ENCODE measurements around the gene NDUFA8.

The NDUFA8 gene

DNA sequence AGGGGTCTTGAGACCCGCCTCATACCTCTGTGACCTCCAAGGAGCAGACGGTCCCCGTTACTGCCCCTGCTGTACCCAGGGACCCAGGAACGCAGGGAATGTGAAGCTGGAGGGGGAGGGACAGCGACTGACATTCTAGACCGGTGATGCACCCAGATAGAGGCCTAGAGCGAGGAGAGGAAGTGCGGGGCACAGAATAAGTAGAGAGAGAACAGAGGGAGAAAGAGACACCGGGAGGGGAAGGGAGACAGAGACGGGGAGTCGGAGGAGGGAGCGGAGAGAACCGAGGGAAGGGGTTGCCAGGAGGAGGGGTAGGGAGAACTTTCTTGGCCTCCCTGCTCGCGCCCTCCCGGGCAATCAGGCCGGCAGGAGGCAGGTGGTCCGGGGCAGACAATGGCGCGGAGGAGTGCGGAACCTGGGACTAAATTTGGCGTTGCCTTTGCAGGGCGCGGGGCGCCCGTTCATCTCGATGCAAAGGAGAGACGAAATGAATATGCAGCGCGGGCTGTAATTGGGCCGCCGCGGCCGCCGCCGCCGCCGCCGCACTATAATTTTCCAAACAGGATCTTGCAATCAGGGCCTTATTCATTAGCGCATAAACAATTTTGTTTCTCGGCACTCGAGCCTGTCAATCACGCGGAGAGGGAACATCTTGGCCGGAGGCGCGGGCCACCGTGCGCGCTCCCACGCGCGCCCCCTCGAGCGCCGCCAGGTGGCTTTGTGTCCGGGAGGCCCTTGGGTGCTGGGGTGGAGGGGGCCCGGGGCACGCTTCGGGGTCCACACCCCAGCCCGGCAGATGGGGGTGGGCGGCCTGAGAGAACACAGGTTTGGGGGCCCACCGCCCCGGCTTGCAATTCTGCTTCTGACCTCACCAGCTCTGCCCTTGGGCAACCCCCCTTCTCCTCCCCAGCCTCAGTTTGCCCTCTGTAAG is 33.0 kb downstream of the NDUFA8 start:
- peak overlapping the region; percentile 62 for H3K4me3 Mint-ChIP-seq

DNA sequence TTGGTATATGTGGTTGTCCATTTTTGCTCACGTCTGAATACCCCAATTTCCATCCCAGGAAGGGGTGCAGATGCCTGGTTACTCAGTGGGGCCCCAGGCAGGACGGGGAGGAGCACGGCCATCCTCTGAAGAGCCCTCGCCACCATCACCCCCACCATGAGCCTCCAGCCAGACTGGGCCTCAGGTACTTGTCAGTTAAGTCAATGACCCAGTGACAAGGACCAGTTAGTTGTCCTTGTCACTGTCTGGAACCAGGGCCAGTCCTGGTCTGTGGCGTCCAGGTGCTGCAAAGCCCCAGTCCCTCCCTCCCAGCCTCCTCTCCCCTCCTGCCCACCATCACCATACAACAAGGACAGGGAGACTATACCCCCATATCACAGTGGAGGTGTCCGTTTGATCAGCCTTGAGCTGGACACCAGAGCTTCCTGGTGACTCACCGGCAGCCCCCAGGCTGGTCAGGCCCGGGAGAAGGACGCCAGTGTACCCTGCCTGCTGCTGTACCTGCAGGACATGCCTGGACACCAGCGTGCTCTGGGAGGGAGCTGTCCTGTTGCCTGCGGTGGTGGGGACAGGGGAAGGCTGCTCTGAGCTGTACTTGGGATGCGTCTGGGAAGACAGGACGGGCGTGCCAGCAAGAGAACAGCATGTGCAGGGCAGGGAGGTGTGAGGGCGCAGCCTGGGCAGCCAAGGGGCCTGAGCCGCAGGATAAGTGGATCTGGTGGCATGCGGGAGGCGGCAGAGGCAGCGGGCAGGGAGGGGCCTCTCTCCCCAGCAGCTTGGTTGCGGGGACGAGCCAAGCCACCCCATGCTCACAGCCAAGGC is 33.9 kb downstream of the NDUFA8 start:
- Mint-ChIP-seq H3K9me3 (no peaks in the 10 kb centered on the region), H3K27me3 (peaks cover 32% of the 10 kb centered on the region), H3K27ac (peak overlapping the region; percentile 32), H3K4me3 (peak overlapping the region; percentile 62), H3K4me1 (peaks cover 10% of the 10 kb centered on the region), H3K36me3 (peaks cover 2% of the 10 kb centered on the region)
- ATAC-seq (ENCODE audit: low read depth) (peak; percentile 6), DNase-seq (ENCODE audit: low spot score in 2 of 2) (no peak)

More for the DNA sequence above, 33.0 kb downstream of the NDUFA8 start:
- Mint-ChIP-seq H3K4me1 (peaks cover 10% of the 10 kb centered on the region), H3K27ac (peak overlapping the region; percentile 32), H3K27me3 (peaks cover 37% of the 10 kb centered on the region), H3K9me3 (no peaks in the 10 kb centered on the region), H3K36me3 (peaks cover 2% of the 10 kb centered on the region)
- ATAC-seq (ENCODE audit: low read depth) (no peak), DNase-seq (ENCODE audit: low spot score in 2 of 2) (no peak)

DNA sequence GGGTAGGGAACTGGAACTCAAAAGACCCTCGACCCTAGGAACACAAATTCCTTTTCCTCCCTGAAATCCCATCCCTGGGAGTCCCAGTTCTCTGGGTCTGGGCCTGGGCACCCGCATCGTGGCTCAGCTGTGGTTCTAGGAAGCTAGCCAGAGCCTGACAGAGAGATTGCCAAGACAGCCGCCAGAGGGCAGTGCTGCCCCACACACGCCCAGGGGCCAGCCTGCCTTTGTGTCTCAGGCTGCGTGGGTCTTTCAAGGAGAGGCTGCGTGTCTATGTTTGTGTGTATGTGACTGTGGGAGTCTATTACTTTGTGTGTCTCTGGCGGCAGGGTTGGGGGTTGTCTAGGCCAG is 34.4 kb downstream of the NDUFA8 start:
- Mint-ChIP-seq H3K27me3 (peaks cover 30% of the 10 kb centered on the region), H3K36me3 (peaks cover 2% of the 10 kb centered on the region), H3K27ac (no peak overlapping the region), H3K4me1 (peaks cover 10% of the 10 kb centered on the region), H3K9me3 (no peaks in the 10 kb centered on the region), H3K4me3 (peak overlapping the region; percentile 25)
- ATAC-seq (ENCODE audit: low read depth) (peak; percentile 89), DNase-seq (ENCODE audit: low spot score in 2 of 2) (peak; percentile 82 to 83)

DNA sequence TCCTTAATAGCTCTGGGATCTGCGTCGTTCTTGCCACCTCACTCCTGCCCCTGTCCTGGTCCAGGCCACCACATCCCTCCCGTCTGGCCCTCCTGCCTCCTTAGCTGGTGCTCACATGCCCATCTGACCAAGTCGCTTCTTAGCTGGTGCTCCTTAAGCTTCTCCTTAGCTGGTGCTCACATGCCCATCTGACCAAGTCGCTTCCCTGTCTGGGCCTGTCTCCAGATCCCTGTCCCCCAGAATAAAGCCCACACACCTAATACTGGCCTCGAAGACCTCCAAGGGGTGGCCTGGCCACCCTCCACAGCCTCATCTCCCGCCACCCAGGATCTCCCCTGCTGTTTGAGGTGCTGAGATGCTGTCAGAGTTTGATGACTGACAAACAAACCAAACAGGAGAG is 35.1 kb downstream of the NDUFA8 start:
- DNase-seq (ENCODE audit: low spot score in 2 of 2), result no peak
- no peak overlapping the region for H3K27ac Mint-ChIP-seq

DNA sequence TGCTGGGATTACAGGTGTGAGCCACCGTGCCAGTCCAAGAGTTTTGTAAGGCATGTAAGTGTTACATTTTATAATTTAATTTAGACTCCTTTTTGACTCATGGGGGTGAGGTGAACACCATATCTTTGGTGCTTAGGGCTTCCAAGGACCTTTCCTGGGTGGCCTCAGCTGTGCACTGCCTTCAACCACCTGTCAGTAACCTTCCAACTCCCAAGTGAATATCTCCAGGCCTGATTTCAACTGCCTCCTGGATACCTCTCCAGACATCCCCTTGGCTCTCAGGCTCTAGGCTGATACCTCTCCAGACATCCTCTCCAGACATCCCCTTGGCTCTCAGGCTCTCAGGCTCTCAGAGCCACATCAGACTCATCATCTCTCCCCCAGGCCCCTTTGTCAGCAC is 35.5 kb downstream of the NDUFA8 start:
- DNase-seq (ENCODE audit: low spot score in 2 of 2), result no peak
- Mint-ChIP-seq H3K36me3 (peaks cover 2% of the 10 kb centered on the region), H3K27me3 (peaks cover 27% of the 10 kb centered on the region), H3K4me1 (peaks cover 10% of the 10 kb centered on the region), H3K4me3 (no peak overlapping the region), H3K9me3 (no peaks in the 10 kb centered on the region), H3K27ac (no peak overlapping the region)
- ATAC-seq (ENCODE audit: low read depth), result no peak

More for the DNA sequence above, 35.1 kb downstream of the NDUFA8 start:
- peaks cover 10% of the 10 kb centered on the region for H3K4me1 Mint-ChIP-seq
- H3K4me3 Mint-ChIP-seq, result no peak overlapping the region
- ATAC-seq (ENCODE audit: low read depth), result no peak
- no peaks in the 10 kb centered on the region for H3K9me3 Mint-ChIP-seq
- H3K27me3 Mint-ChIP-seq, result peaks cover 27% of the 10 kb centered on the region
- peaks cover 2% of the 10 kb centered on the region for H3K36me3 Mint-ChIP-seq

DNA sequence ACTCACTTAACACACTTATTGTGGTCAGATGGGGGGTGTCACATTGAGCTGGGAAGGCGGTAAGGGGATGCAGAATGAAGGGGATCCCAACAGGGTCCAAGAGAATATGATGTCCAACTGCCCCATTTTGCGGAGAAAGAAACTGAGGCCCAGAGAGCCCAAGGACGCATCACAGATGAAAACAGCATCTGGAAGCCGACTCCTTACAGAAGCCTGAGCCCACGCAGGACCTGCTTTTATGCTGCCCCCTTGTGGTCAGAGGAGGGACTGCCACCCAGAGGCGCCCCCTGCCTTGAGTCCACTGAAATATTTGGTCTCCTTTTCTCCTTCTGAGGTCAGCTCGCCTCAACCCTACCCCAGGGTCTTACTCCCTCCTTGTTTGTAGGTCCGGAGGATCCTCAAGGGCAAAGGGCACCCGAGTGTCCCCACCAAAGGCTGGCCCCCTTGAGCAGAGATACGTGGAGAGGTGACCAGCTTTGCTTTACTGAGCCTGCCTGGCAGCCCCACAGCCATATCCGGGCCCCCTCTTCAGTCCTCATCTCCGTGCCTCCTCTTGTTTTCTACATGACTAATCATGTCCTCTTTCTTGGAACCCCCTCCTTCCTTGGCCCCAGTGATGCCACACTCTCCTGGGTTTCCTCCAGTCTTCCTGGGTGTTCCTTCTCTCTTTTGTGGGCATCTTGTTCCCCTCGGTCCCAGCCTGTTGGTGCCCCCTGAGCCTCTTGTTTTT is 36.5 kb downstream of the NDUFA8 start:
- ATAC-seq (ENCODE audit: low read depth) (peak; percentile 47), DNase-seq (ENCODE audit: low spot score in 2 of 2) (peak; percentile 66 to 77)
- peaks cover 2% of the 10 kb centered on the region for H3K36me3 Mint-ChIP-seq
- no peak overlapping the region for H3K27ac Mint-ChIP-seq
- peaks cover 27% of the 10 kb centered on the region for H3K27me3 Mint-ChIP-seq
- peaks cover 10% of the 10 kb centered on the region for H3K4me1 Mint-ChIP-seq
- no peaks in the 10 kb centered on the region for H3K9me3 Mint-ChIP-seq
- H3K4me3 Mint-ChIP-seq, result no peak overlapping the region

DNA sequence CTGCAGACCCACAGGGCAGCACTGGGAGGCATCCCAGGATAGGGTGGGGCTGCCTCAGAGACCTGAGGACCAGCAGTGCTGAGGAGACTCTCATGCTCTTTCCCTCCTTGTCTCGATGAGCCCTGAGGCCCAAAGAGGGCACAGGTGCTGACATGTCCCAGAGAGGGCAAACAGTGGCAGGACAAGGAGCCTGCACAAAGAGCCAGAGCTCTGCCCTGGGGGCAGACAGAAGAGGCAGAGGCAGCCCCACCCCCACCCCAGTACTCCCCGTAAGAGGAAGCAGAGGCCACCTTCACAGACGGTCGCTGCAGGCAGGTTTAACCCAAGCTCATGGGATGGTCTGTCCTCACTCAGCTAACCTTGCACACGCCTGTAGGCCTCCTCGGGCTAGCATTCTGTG is 37.1 kb downstream of the NDUFA8 start:
- H3K27ac Mint-ChIP-seq, result no peak overlapping the region
- H3K4me3 Mint-ChIP-seq, result no peak overlapping the region
- no peak for DNase-seq (ENCODE audit: low spot score in 2 of 2)
- peaks cover 2% of the 10 kb centered on the region for H3K36me3 Mint-ChIP-seq
- H3K9me3 Mint-ChIP-seq, result no peaks in the 10 kb centered on the region
- no peak for ATAC-seq (ENCODE audit: low read depth)
- H3K4me1 Mint-ChIP-seq, result peaks cover 10% of the 10 kb centered on the region
- peaks cover 26% of the 10 kb centered on the region for H3K27me3 Mint-ChIP-seq

DNA sequence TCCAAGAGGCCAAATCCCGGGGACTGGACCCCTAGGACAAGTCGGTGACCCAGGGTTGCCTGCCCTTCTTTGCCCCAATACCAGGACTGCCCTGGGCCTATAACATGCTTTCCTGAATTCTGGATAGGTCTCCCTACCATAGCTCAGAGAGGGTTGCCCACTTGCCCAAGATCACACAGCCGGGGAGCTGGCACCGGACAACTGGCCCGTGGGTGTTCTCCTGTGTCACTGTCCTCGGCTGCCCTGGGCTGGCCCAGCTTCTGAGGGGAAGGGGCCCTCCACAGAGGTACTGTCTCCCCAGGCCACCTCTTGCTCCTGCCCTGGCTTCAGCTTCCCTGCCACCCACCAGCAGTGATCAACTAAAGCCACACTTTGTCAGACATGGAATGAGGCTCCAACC is 37.6 kb downstream of the NDUFA8 start:
- Mint-ChIP-seq H3K27me3 (peaks cover 24% of the 10 kb centered on the region), H3K4me3 (no peak overlapping the region), H3K4me1 (peaks cover 10% of the 10 kb centered on the region), H3K36me3 (peaks cover 2% of the 10 kb centered on the region), H3K9me3 (no peaks in the 10 kb centered on the region), H3K27ac (no peak overlapping the region)
- ATAC-seq (ENCODE audit: low read depth) (no peak), DNase-seq (ENCODE audit: low spot score in 2 of 2) (no peak)

DNA sequence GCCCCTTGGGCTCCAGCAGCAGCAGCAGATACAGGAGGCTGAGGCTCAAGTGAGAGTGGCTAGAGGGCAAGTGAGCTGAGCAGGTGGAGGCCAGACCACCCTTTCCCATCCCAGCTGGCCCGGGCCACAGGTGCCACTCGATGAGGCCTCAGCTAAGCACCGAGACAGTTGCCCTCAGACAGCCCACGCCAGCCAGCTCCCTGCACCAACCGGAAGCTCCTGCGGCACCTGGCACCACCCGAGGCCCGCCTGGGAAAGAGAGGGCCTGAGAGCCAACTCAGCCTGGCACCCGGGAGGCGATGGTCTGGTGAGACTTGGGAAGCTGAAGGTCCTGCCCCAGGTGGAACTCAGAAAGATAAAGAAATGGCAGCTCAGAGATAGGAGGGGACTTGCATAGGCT is 38.2 kb downstream of the NDUFA8 start:
- H3K4me3 Mint-ChIP-seq, result no peak overlapping the region
- peaks cover 23% of the 10 kb centered on the region for H3K27me3 Mint-ChIP-seq
- peaks cover 2% of the 10 kb centered on the region for H3K36me3 Mint-ChIP-seq
- DNase-seq (ENCODE audit: low spot score in 2 of 2), result no peak
- peaks cover 9% of the 10 kb centered on the region for H3K4me1 Mint-ChIP-seq
- no peaks in the 10 kb centered on the region for H3K9me3 Mint-ChIP-seq
- no peak overlapping the region for H3K27ac Mint-ChIP-seq
- ATAC-seq (ENCODE audit: low read depth), result no peak

DNA sequence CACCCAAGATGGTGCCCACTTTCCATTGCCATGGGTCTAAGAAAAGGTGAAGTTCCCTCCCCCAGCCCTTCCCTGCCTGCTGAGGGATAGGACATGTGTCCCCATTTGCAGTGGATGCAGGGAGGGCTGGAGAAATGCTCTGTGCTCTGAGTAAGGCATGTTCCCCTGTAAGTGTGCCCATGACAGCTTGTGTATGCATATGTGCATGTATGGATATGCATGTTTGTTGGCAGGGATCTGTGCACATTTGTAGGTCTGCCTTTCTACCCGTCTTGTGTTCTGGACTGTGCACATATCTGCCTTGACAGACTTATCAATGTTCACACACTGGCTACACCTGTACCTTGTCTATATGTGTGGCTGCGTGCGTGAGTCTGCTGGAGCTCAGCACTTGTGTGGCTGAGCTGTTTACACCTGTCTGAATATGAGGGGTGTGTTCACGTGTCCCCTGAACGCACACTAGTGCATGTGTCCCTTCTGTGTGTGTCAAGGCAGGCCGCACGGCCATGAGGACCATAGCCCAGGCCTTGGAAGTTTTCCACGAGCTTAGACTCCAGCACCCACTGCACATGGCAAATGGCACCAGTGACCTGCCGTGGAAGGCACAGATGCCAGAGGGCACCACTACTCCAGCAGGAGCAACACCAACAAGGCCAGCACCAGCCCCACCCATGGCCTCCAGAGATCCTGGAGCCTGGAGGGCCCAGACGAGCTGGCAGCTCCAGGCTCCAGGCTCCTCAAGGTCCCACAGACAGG is 39.1 kb downstream of the NDUFA8 start:
- Mint-ChIP-seq H3K27ac (no peak overlapping the region), H3K4me1 (peaks cover 6% of the 10 kb centered on the region), H3K9me3 (no peaks in the 10 kb centered on the region), H3K36me3 (no peaks in the 10 kb centered on the region), H3K27me3 (peaks cover 15% of the 10 kb centered on the region), H3K4me3 (no peak overlapping the region)
- DNase-seq (ENCODE audit: low spot score in 2 of 2) (no peak), ATAC-seq (ENCODE audit: low read depth) (no peak)

DNA sequence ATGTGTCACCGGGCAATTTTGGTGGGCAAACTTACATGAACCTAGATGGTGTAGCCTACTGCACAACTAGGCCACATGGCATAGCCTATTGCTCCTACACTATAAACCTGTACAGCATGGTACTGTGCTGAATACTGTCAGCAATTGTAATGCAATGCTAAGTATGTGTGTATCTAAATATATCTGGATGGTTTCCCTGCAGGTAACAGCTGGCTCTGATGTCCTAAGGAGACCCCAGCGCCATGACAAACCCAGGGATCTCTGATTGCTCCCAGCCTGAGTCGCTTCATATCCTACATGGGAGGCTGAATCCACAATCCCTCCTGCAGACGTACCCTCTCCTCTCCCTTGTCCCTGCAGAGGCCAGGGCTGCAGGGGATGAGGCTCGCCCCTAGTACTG is 39.9 kb downstream of the NDUFA8 start:
- peaks cover 3% of the 10 kb centered on the region for H3K4me1 Mint-ChIP-seq
- no peak overlapping the region for H3K27ac Mint-ChIP-seq
- no peak for ATAC-seq (ENCODE audit: low read depth)
- DNase-seq (ENCODE audit: low spot score in 2 of 2), result no peak
- peaks cover 14% of the 10 kb centered on the region for H3K27me3 Mint-ChIP-seq
- H3K36me3 Mint-ChIP-seq, result no peaks in the 10 kb centered on the region
- no peak overlapping the region for H3K4me3 Mint-ChIP-seq
- no peaks in the 10 kb centered on the region for H3K9me3 Mint-ChIP-seq

DNA sequence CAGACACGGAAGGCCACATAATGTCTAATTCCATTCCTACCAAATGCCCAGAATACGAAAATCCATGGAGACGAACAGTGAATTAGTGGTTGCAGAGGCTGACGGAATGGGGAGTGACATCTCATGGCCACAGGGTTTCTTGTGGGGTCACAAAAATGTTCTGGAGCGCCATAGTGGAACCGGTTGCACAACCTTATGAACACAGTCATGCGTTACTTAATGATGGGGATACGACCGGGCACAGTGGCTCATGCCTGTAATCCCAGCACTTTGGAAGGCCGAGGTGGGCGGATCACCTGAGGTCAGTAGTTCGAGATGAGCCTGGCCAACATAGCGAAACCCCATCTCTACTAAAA is 40.4 kb downstream of the NDUFA8 start:
- Mint-ChIP-seq H3K9me3 (no peaks in the 10 kb centered on the region), H3K4me3 (no peak overlapping the region), H3K36me3 (no peaks in the 10 kb centered on the region), H3K4me1 (peaks cover 3% of the 10 kb centered on the region), H3K27me3 (peaks cover 10% of the 10 kb centered on the region), H3K27ac (no peak overlapping the region)
- no peak for ATAC-seq (ENCODE audit: low read depth)
- DNase-seq (ENCODE audit: low spot score in 2 of 2), result no peak

DNA sequence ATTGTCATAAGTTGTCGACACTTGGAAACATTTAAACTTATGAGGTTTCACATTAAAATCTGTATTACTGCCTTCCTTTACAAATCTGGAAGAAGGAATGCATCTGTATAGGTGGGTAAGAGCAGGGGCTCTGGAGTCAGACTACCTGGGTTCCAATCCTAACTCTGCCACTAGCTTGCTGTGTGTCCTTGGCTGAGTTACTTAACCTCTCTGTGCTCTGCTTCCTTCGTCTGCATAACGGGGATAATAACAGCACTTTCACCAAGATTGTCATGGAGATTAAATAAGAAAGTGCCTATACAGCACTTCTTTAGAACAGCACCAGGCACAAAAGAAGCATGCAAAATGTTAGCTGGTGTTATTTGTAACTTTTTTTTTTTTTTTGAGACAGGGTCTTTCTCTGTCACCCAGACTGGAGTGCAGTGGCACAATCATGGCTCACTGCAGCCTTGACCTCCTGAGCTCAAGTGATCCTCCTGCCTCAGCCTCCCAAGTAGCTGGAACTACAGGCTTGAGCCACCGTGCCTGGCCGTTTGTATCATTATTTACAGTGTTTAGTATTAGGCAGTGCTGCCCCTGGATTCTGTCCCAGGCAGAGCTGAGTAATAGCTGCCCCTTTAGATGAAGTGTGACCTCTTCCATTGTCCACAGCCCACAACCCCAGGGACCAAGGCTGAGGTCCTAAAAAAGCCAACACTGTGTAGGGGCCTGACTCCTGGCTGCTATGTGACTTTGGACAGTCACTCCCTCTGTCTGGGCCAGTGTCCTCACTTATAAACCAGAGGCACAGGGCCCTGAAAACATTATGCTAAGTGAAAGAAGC is 41.0 kb downstream of the NDUFA8 start:
- Mint-ChIP-seq H3K36me3 (no peaks in the 10 kb centered on the region), H3K4me1 (peaks cover 3% of the 10 kb centered on the region), H3K27me3 (peaks cover 9% of the 10 kb centered on the region), H3K4me3 (no peak overlapping the region), H3K9me3 (no peaks in the 10 kb centered on the region), H3K27ac (no peak overlapping the region)
- no peak for DNase-seq (ENCODE audit: low spot score in 2 of 2)
- no peak for ATAC-seq (ENCODE audit: low read depth)
